Spleen (tissue), 11 donors: ENCODE measurements around the gene POLR2H. TPM values are rescaled to one million over a fixed set of nuclear protein-coding genes. Genes with fewer than 3 reads are reported as not detected.

Source experiments
- DNase-seq: peaks from one replicate; pipeline ENCODE4 v3.0.0-alpha.2; 2020
- H3K27ac ChIP-seq, 8 donors: fragments of 200-600 bp; sonication (generic) in 7 of 8; 1 replicate in 4 of 8; 2 replicates in 4 of 8; pipeline versions ENCODE4 v1.5.0 to v1.8.0; 2016 to 2021; ENCODE audit warnings: inconsistent platforms in 4 of 8, mild to moderate bottlenecking in 4 of 8, moderate library complexity in 1 of 8
- H3K27me3 ChIP-seq, 7 donors: fragments of 200-600 bp; sonication (generic) in 6 of 7; replicated peaks in 1 of 7; 1 replicate in 4 of 7; 2 replicates in 3 of 7; pipeline versions ENCODE4 v1.5.0 to v1.8.0; 2016 to 2021; ENCODE audit warnings: inconsistent platforms in 3 of 7, mild to moderate bottlenecking in 1 of 7
- H3K36me3 ChIP-seq, 6 donors: fragments of 200-600 bp; sonication (generic) in 5 of 6; 1 replicate in 4 of 6; 2 replicates in 2 of 6; pipeline versions ENCODE4 v1.5.0 to v1.8.0; 2016 to 2021; ENCODE audit warnings: inconsistent platforms in 2 of 6
- H3K4me1 ChIP-seq, 6 donors: fragments of 200-600 bp; sonication (generic) in 5 of 6; 1 replicate in 3 of 6; 2 replicates in 3 of 6; pipeline versions ENCODE4 v1.5.0 to v1.8.0; 2016 to 2021; ENCODE audit warnings: inconsistent platforms in 3 of 6
- H3K4me3 ChIP-seq, 8 donors: fragments of 200-600 bp; sonication (generic) in 7 of 8; 1 replicate in 4 of 8; 2 replicates in 4 of 8; pipeline versions ENCODE4 v1.5.0 to v1.8.0; 2016 to 2021; ENCODE audit warnings: inconsistent platforms in 4 of 8, mild to moderate bottlenecking in 4 of 8, moderate library complexity in 2 of 8
- H3K9me3 ChIP-seq, 8 donors: fragments of 200-600 bp; sonication (generic) in 7 of 8; 1 replicate in 4 of 8; 2 replicates in 4 of 8; pipeline versions ENCODE4 v1.5.0 to v1.8.0; 2016 to 2021; ENCODE audit warnings: inconsistent platforms in 4 of 8
- CTCF ChIP-seq, 11 experiments: fragments of 200-600 bp in 7 of 11; fragments of 450-650 bp in 4 of 11; sonication (generic) in 4 of 11; IDR thresholded peaks in 8 of 11; conservative IDR thresholded peaks in 3 of 11; 1 replicate in 7 of 11; 2 replicates in 4 of 11; pipeline versions ENCODE4 v1.4.0 to v1.8.0; 2016 to 2021; ENCODE audit warnings: antibody characterized with exemption in 11 of 11, inconsistent platforms in 4 of 11, mild to moderate bottlenecking in 1 of 11
- POLR2A ChIP-seq, 3 donors: fragments of 450-650 bp; IDR thresholded peaks; one replicate each; pipeline ENCODE4 v1.5.1; 2017; ENCODE audit warnings: antibody characterized with exemption in 3 of 3, mild to moderate bottlenecking in 1 of 3
- POLR2AphosphoS5 ChIP-seq, 3 donors: sonication (generic); formaldehyde crosslinking; IDR thresholded peaks; one replicate each; pipeline ENCODE4 v1.5.1; 2017; ENCODE audit warnings: antibody characterized with exemption in 3 of 3
- WGBS, 5 donors: extraction: QIAGEN DNeasy Blood & Tissue Kit in 3 of 5; methylation state at CpG; one replicate each; pipeline versions ENCODE4 v1.1.5 to v1.1.7; 2013 to 2018; 5-methylcytosine and 5-hydroxymethylcytosine counted together
- intact Hi-C: fragments of 100-400 bp; cut with DNase I; formaldehyde crosslinking; loops from one replicate; pipeline ENCODE4 v1.15.0; 2023; ENCODE audit warnings: low total_unique reads
- polyA plus RNA-seq, 3 donors: library from polyadenylated mRNA; stranded (reverse); fragments of 200-250 nt; gene quantifications; one replicate each; pipeline ENCODE4 v1.2.1, GENCODE V29; 2013
- total RNA-seq, 7 donors: library from RNA; depleted of rRNA in 3 of 7; stranded (reverse); fragments of >200 nt in 3 of 7; fragmentation: NEBNext Ultra II Directional in 4 of 7; extraction: Animal tissue kit (Norgen Biotek cat#: 25700) in 4 of 7; gene quantifications; one replicate each; pipeline versions ENCODE4 v1.1.0 to v1.2.1, GENCODE V29; 2016 to 2021
- donor health status: healthy with polysubstance abuse.
- donor health status: DM: no; HTN: no; CAD: no; lungs with moderate emphysema.
- donor health status: DM: no; HTN: no; CAD: no.
- donor health status: Bipolar disorder and iron deficiency.
- donor health status: healthy.
- donor health status: DM: no; HTN: no; CAD: no.
- donor health status: DM: yes; HTN: yes; CAD: no.

POLR2H gene
- total and polyA plus RNA-seq, 10 donors = 42.5 to 139 (median 86.6) TPM

- no peaks in the 10 kb centered on the region for H3K9me3 ChIP-seq
- TF ChIP-seq POLR2A (IDR thresholded peaks at IDR 0.05) (no peak), CTCF (IDR thresholded peaks at IDR 0.05 in 8 of 11, conservative IDR thresholded peaks at IDR 0.05 in 3 of 11) (no peak), POLR2AphosphoS5 (IDR thresholded peaks at IDR 0.05) (no peak)
- H3K4me3 ChIP-seq = no peak overlapping the region
- WGBS, 5 donors = 66 to 89% (median 79%) methylated on average over 3 of the region's 3 CpGs
- no peak overlapping the region for H3K27ac ChIP-seq
- H3K27me3 ChIP-seq = peaks cover 0 to 5% (median 0%) of the 10 kb centered on the region in 7 donors
- intact Hi-C loops = no loop called here
- H3K36me3 ChIP-seq = peaks cover 0 to 7% (median 0%) of the 10 kb centered on the region in 6 donors
- H3K4me1 ChIP-seq = peaks cover 0 to 11% (median 0%) of the 10 kb centered on the region in 6 donors
- DNase-seq = no peak
Observed at GRCh38 chr3:184391266-184391665, 29.8 kb downstream of the POLR2H start.

- Histone ChIP-seq H3K4me1 (no peaks in the 10 kb centered on the region), H3K27me3 (peaks cover 0 to 7% (median 0%) of the 10 kb centered on the region in 7 donors), H3K4me3 (no peak overlapping the region), H3K27ac (no peak overlapping the region), H3K36me3 (no peaks in the 10 kb centered on the region), H3K9me3 (no peaks in the 10 kb centered on the region)
- intact Hi-C loops = no loop called here
- 54 to 83% (median 79%) methylated on average over 3 to 5 of the region's 5 CpGs for WGBS, 5 donors
- TF ChIP-seq CTCF (IDR thresholded peaks at IDR 0.05 in 8 of 11, conservative IDR thresholded peaks at IDR 0.05 in 3 of 11) = no peak
- TF ChIP-seq POLR2AphosphoS5 (IDR thresholded peaks at IDR 0.05) = no peak
- TF ChIP-seq POLR2A (IDR thresholded peaks at IDR 0.05) = no peak
- no peak for DNase-seq
Observed at GRCh38 chr3:184395320-184395660, 33.8 kb downstream of the POLR2H start.

GRCh38 chr3:184399410-184399809 is 37.9 kb downstream of the POLR2H start:
- Histone ChIP-seq H3K9me3 (no peaks in the 10 kb centered on the region), H3K27me3 (peaks cover 0 to 23% (median 0%) of the 10 kb centered on the region in 7 donors), H3K36me3 (no peaks in the 10 kb centered on the region), H3K4me3 (no peak overlapping the region), H3K4me1 (no peaks in the 10 kb centered on the region), H3K27ac (no peak overlapping the region)
- DNase-seq = no peak
- WGBS, 5 donors = 42 to 65% (median 52%) methylated on average over 9 of the region's 9 CpGs
- intact Hi-C loops = no loop called here
- TF ChIP-seq POLR2A (IDR thresholded peaks at IDR 0.05) (no peak), CTCF (IDR thresholded peaks at IDR 0.05 in 8 of 11, conservative IDR thresholded peaks at IDR 0.05 in 3 of 11) (no peak)

- TF ChIP-seq CTCF (IDR thresholded peaks at IDR 0.05 in 8 of 11, conservative IDR thresholded peaks at IDR 0.05 in 3 of 11) (no peak), POLR2AphosphoS5 (IDR thresholded peaks at IDR 0.05) (no peak), POLR2A (IDR thresholded peaks at IDR 0.05) (no peak)
- intact Hi-C loops = no loop called here
- 68 to 76% (median 70%) methylated on average over 20 of the region's 20 CpGs for WGBS, 5 donors
Observed at GRCh38 chr3:184405075-184406030, 43.8 kb downstream of the POLR2H start.

More at GRCh38 chr3:184405075-184406030, 43.8 kb downstream of the POLR2H start:
- Histone ChIP-seq H3K4me1 (no peaks in the 10 kb centered on the region), H3K36me3 (no peaks in the 10 kb centered on the region), H3K4me3 (no peak overlapping the region), H3K27me3 (peaks cover 0 to 23% (median 0%) of the 10 kb centered on the region in 7 donors), H3K9me3 (no peaks in the 10 kb centered on the region), H3K27ac (no peak overlapping the region)
- no peak for DNase-seq
